Right hindlimb (tissue), 1 donor: ENCODE measurements around the gene CLTCL1.

ENCODE experiments used
- DNase-seq: peaks from one replicate; pipeline ENCODE4 v3.0.0-alpha.2; 2018

The CLTCL1 gene

GRCh38 chr22:19149047-19149883 lies 142.3 kb downstream of the CLTCL1 start:
- DNase-seq = no peak

- no peak for DNase-seq
These were observed 143.0 kb downstream of the CLTCL1 start for GRCh38 chr22:19148417-19149046.

- no peak for DNase-seq
These were observed 144.2 kb downstream of the CLTCL1 start for GRCh38 chr22:19147195-19147780.

- no peak for DNase-seq
These were observed 145.1 kb downstream of the CLTCL1 start for GRCh38 chr22:19146215-19146968.

- DNase-seq = no peak
These were observed 147.5 kb downstream of the CLTCL1 start for GRCh38 chr22:19143967-19144400.

- DNase-seq = no peak
These were observed 148.3 kb downstream of the CLTCL1 start for GRCh38 chr22:19143212-19143611.

- DNase-seq = no peak
These were observed 149.1 kb downstream of the CLTCL1 start for GRCh38 chr22:19142394-19142793.

- no peak for DNase-seq
These were observed 151.5 kb downstream of the CLTCL1 start for GRCh38 chr22:19139974-19140373.

- DNase-seq = no peak
These were observed 152.5 kb downstream of the CLTCL1 start for GRCh38 chr22:19139001-19139356.

GRCh38 chr22:19138217-19139000 lies 153.1 kb downstream of the CLTCL1 start:
- DNase-seq = no peak

GRCh38 chr22:19137384-19138216 lies 153.9 kb downstream of the CLTCL1 start:
- no peak for DNase-seq

GRCh38 chr22:19136915-19137314 lies 154.6 kb downstream of the CLTCL1 start:
- DNase-seq = no peak

GRCh38 chr22:19134874-19135273 lies 156.6 kb downstream of the CLTCL1 start:
- no peak for DNase-seq

GRCh38 chr22:19134176-19134831 lies 157.2 kb downstream of the CLTCL1 start:
- no peak for DNase-seq

- no peak for DNase-seq
These were observed 158.0 kb downstream of the CLTCL1 start for GRCh38 chr22:19133561-19133960.

GRCh38 chr22:19132693-19133400 lies 158.7 kb downstream of the CLTCL1 start:
- DNase-seq = no peak

GRCh38 chr22:19132153-19132552 lies 159.4 kb downstream of the CLTCL1 start:
- DNase-seq = no peak

GRCh38 chr22:19131685-19132015 lies 159.9 kb downstream of the CLTCL1 start:
- no peak for DNase-seq

- no peak for DNase-seq
These were observed 160.4 kb downstream of the CLTCL1 start, which contains the start of gene TSSK2 for GRCh38 chr22:19130959-19131684. Gene TSSK2, plus strand, starts transcription at chr22:19131308. Its CDS starts 92 bp downstream, at chr22:19131400.

GRCh38 chr22:19129871-19130270 lies 161.6 kb downstream of the CLTCL1 start:
- no peak for DNase-seq
